OCI-LY7 (cell line): ENCODE results near the gene MYH6. TPM values are rescaled to one million over a fixed set of nuclear protein-coding genes. Genes with fewer than 3 reads are reported as not detected.

Experiments
- BruUV-seq: library from RNA; stranded (reverse); fragments of 400-500 nt; replicated peaks from 2 replicates; lab custom pipeline; 2021; lab: Mats Ljungman, UMichigan
- CTCF ChIA-PET: fragments of 300-600 bp; sonication (Branson Sonifier 250); formaldehyde crosslinking; loops from one replicate; lab custom pipeline; 2022; ENCODE audit warnings: antibody characterized with exemption; ENCODE audit not compliant: unreplicated experiment; lab: Charles Lee
- POLR2A ChIA-PET: fragments of 300-600 bp; sonication (Branson Sonifier 250); formaldehyde crosslinking; loops from one replicate; lab custom pipeline; 2022; ENCODE audit warnings: antibody characterized with exemption; lab: Charles Lee
- DNase-seq: peaks from one replicate; pipeline ENCODE4 v3.0.0-alpha.2; 2015; ENCODE audit warnings: low spot score
- H2AFZ ChIP-seq: fragments of 200-600 bp; sonication (generic), shearing (Covaris generic); 2 replicates; pipeline ENCODE4 v1.6.1; 2014; ENCODE audit warnings: mild to moderate bottlenecking, antibody characterized with exemption, low read length, moderate library complexity
- H3K27ac ChIP-seq: fragments of 200-600 bp; sonication (generic); 2 replicates; pipeline ENCODE4 v1.5.1; 2014; ENCODE audit warnings: mixed run types, low read depth, mild to moderate bottlenecking, moderate library complexity, low read length, inconsistent platforms; ENCODE audit not compliant: poor library complexity, severe bottlenecking
- H3K36me3 ChIP-seq: fragments of 200-600 bp; sonication (generic); 2 replicates; pipeline ENCODE4 v1.6.1; 2014; ENCODE audit warnings: mild to moderate bottlenecking, antibody characterized with exemption, low read length, moderate library complexity, mixed read lengths; ENCODE audit not compliant: insufficient read depth
- H3K4me1 ChIP-seq: fragments of 200-600 bp; sonication (generic); 2 replicates; pipeline ENCODE4 v1.5.1; 2014; ENCODE audit warnings: mild to moderate bottlenecking, low read length; ENCODE audit not compliant: insufficient read depth, poor library complexity, severe bottlenecking
- H3K4me2 ChIP-seq: fragments of 200-600 bp; sonication (generic); 2 replicates; pipeline ENCODE4 v1.6.1; 2014; ENCODE audit warnings: mild to moderate bottlenecking, low read length
- H3K4me3 ChIP-seq: fragments of 200-600 bp; sonication (generic); 2 replicates; pipeline ENCODE4 v1.5.1; 2014; ENCODE audit warnings: mild to moderate bottlenecking, low read depth, low read length; ENCODE audit not compliant: poor library complexity, severe bottlenecking
- H3K79me2 ChIP-seq: fragments of 200-600 bp; sonication (generic); 2 replicates; pipeline ENCODE4 v1.6.1; 2016; ENCODE audit warnings: low read depth, mild to moderate bottlenecking, low read length, moderate library complexity, mixed read lengths; ENCODE audit not compliant: insufficient read depth
- H3K9me2 ChIP-seq: fragments of 200-600 bp; sonication (generic); 2 replicates; pipeline ENCODE4 v1.6.1; 2016; ENCODE audit warnings: mild to moderate bottlenecking, low read length, mixed read lengths; ENCODE audit not compliant: insufficient read depth
- H3K9me3 ChIP-seq: fragments of 200-600 bp; sonication (generic); 2 replicates; pipeline ENCODE4 v1.6.1; 2014; ENCODE audit warnings: mild to moderate bottlenecking, mixed run types, low read length, mixed read lengths
- H4K20me1 ChIP-seq: fragments of 200-600 bp; sonication (generic); 2 replicates; pipeline ENCODE4 v1.6.1; 2014; ENCODE audit warnings: mild to moderate bottlenecking, antibody characterized with exemption, low read length, moderate library complexity, mixed read lengths; ENCODE audit not compliant: insufficient read depth
- CTCF ChIP-seq: fragments of 200-600 bp; sonication (generic); conservative IDR thresholded peaks from 2 replicates; pipeline ENCODE4 v1.5.1; 2014; ENCODE audit warnings: mild to moderate bottlenecking, antibody characterized with exemption, low read length, moderate library complexity, mixed read lengths
- EZH2phosphoT487 ChIP-seq: fragments of 200-600 bp; sonication (generic); IDR thresholded peaks from 2 replicates; pipeline ENCODE4 v1.6.1; 2018; ENCODE audit warnings: low read depth, borderline replicate concordance, mild to moderate bottlenecking, mixed run types, antibody characterized with exemption, low read length, moderate library complexity, mixed read lengths
- intact Hi-C: fragments of 100-400 bp; cut with micrococcal nuclease; formaldehyde crosslinking; loops from one replicate; pipeline ENCODE4 v1.10.0; 2022; ENCODE audit not compliant: unreplicated experiment
- total RNA-seq, 2 experiments: library from RNA; depleted of rRNA in 1 of 2; stranded (reverse); fragments of >200 nt in 1 of 2; shearing (Covaris generic) in 1 of 2; gene quantifications; 2 replicates each; pipeline ENCODE4 v1.2.3, GENCODE V29; 2014 to 2022

The MYH6 gene
- total RNA-seq, 2 experiments from 2014 or later, result not detected

- Histone ChIP-seq H2AFZ (no peak overlapping the region), H4K20me1 (no peaks in the 10 kb centered on the region), H3K9me3 (no peaks in the 10 kb centered on the region), H3K27ac (no peak overlapping the region), H3K4me1 (no peaks in the 10 kb centered on the region), H3K4me3 (no peak overlapping the region), H3K79me2 (no peaks in the 10 kb centered on the region), H3K9me2 (no peaks in the 10 kb centered on the region), H3K4me2 (no peak overlapping the region), H3K36me3 (no peaks in the 10 kb centered on the region)
- POLR2A ChIA-PET, result interaction anchor here (0.6 kb wide), 1 partner anchor 119 kb away, joined by 3 read pairs; no protein-coding TSS in a partner anchor
- no TSS peak for BruUV-seq
- intact Hi-C loops, result no loop called here
- no peak for DNase-seq
- TF ChIP-seq EZH2phosphoT487, result no peak
- no peak for TF ChIP-seq CTCF
- CTCF ChIA-PET, result interaction anchor here (0.6 kb wide), 1 partner anchor 898 kb away, joined by 3 read pairs; no protein-coding TSS in a partner anchor
Observed at GRCh38 chr14:23409966-23410635, 2.0 kb upstream of the MYH6 start.

GRCh38 chr14:23409475-23409874 is 1.4 kb upstream of the MYH6 start:
- DNase-seq, result no peak
- Histone ChIP-seq H3K9me2 (no peaks in the 10 kb centered on the region), H3K4me1 (no peaks in the 10 kb centered on the region), H3K4me2 (no peak overlapping the region), H3K4me3 (no peak overlapping the region), H4K20me1 (no peaks in the 10 kb centered on the region), H2AFZ (no peak overlapping the region), H3K9me3 (no peaks in the 10 kb centered on the region), H3K36me3 (no peaks in the 10 kb centered on the region), H3K79me2 (no peaks in the 10 kb centered on the region), H3K27ac (no peak overlapping the region)
- TF ChIP-seq EZH2phosphoT487 (no peak), CTCF (no peak)
- BruUV-seq, result no TSS peak
- ChIA-PET POLR2A (no interaction called here), CTCF (interaction anchor here (0.6 kb wide), 1 partner anchor 898 kb away, joined by 3 read pairs; no protein-coding TSS in a partner anchor)
- intact Hi-C loops, result no loop called here

- CTCF ChIA-PET, result no interaction called here
- Histone ChIP-seq H3K9me2 (no peaks in the 10 kb centered on the region), H3K4me2 (no peak overlapping the region), H3K79me2 (no peaks in the 10 kb centered on the region), H4K20me1 (no peaks in the 10 kb centered on the region), H3K27ac (no peak overlapping the region), H3K4me3 (no peak overlapping the region), H3K4me1 (no peaks in the 10 kb centered on the region), H3K36me3 (no peaks in the 10 kb centered on the region), H3K9me3 (no peaks in the 10 kb centered on the region), H2AFZ (no peak overlapping the region)
- POLR2A ChIA-PET, result no interaction called here
- TF ChIP-seq EZH2phosphoT487, result no peak
- no peak for TF ChIP-seq CTCF
- intact Hi-C loops, result no loop called here
- DNase-seq, result no peak
- no TSS peak for BruUV-seq
Observed at GRCh38 chr14:23408307-23408630, 196 bp upstream of the MYH6 start.
